ENCODE data around the gene PERCC1.

Gene PERCC1

GRCh38 chr16:1430759-1431496, at the start of gene PERCC1:
PERCC1 (plus strand) TSS chr16:1431078; CDS start chr16:1432594, 1,516 bp downstream.
- no peak for DNase-seq

- no peak for DNase-seq
These were observed 49.1 kb upstream of the PERCC1 start for GRCh38 chr16:1381612-1382406.

- no peak for DNase-seq
These were observed 47.3 kb upstream of the PERCC1 start for GRCh38 chr16:1383556-1383955.

GRCh38 chr16:1385232-1385631, 45.6 kb upstream of the PERCC1 start:
- no peak for DNase-seq

- DNase-seq = no peak
These were observed 43.5 kb upstream of the PERCC1 start for GRCh38 chr16:1387331-1387730.

- no peak for DNase-seq
These were observed 41.1 kb upstream of the PERCC1 start for GRCh38 chr16:1389762-1390161.

GRCh38 chr16:1390239-1390779, 40.6 kb upstream of the PERCC1 start:
- no peak for DNase-seq

- DNase-seq = no peak
These were observed 38.1 kb upstream of the PERCC1 start for GRCh38 chr16:1392826-1393225.

GRCh38 chr16:1393613-1394176, 37.2 kb upstream of the PERCC1 start:
- DNase-seq = no peak

- no peak for DNase-seq
These were observed 36.4 kb upstream of the PERCC1 start for GRCh38 chr16:1394367-1394951.

- no peak for DNase-seq
These were observed 35.3 kb upstream of the PERCC1 start for GRCh38 chr16:1395444-1396031.

- DNase-seq = no peak
These were observed 33.1 kb upstream of the PERCC1 start for GRCh38 chr16:1397779-1398178.

- DNase-seq = no peak
These were observed 32.5 kb upstream of the PERCC1 start for GRCh38 chr16:1398351-1398750.

GRCh38 chr16:1398826-1399581, 31.9 kb upstream of the PERCC1 start:
- DNase-seq = no peak

GRCh38 chr16:1401061-1401757, 29.7 kb upstream of the PERCC1 start:
- DNase-seq = no peak

- no peak for DNase-seq
These were observed 29.1 kb upstream of the PERCC1 start for GRCh38 chr16:1401758-1402154.

- DNase-seq = no peak
These were observed 27.8 kb upstream of the PERCC1 start for GRCh38 chr16:1403036-1403435.

GRCh38 chr16:1403733-1404132, 27.1 kb upstream of the PERCC1 start:
- DNase-seq = no peak

- no peak for DNase-seq
These were observed 23.1 kb upstream of the PERCC1 start for GRCh38 chr16:1407753-1408152.

- DNase-seq = peak; percentile 63
These were observed 22.6 kb upstream of the PERCC1 start for GRCh38 chr16:1408171-1408837.

GRCh38 chr16:1412847-1413246, 18.0 kb upstream of the PERCC1 start:
- no peak for DNase-seq
